Psoas muscle (tissue), 8 donors: Measurements from ENCODE around the gene MRPL45. TPM values are rescaled to one million over a fixed set of nuclear protein-coding genes. Genes with fewer than 3 reads are reported as not detected.
"Not testable (repeated sequence)": the region's sequence is repeated elsewhere in the genome, so short reads cannot be mapped to it uniquely, and the experiment has no call there.

Experiments
- ATAC-seq, 4 donors: fragments of 200-7000 bp; cut with Tn5 transposase; one replicate each; pipeline ENCODE4 v1.9.1; 2020; ENCODE audit warnings: moderate library complexity in 3 of 4, mild to moderate bottlenecking in 2 of 4
- DNase-seq, 2 donors: peaks; one replicate each; pipeline ENCODE4 v3.0.0-alpha.2; 2020
- H3K27ac ChIP-seq: fragments of 200-600 bp; one replicate; pipeline ENCODE4 v1.8.0; 2022
- H3K27me3 ChIP-seq, 3 donors: fragments of 200-600 bp in 1 of 3; one replicate each; pipeline versions ENCODE4 v1.6.1 to v1.8.0; 2013 to 2022; ENCODE audit warnings: low read length in 2 of 3, mild to moderate bottlenecking in 2 of 3, moderate library complexity in 1 of 3; ENCODE audit not compliant: insufficient read depth in 3 of 3
- H3K36me3 ChIP-seq, 2 donors: fragments of 200-600 bp in 1 of 2; one replicate each; pipeline versions ENCODE4 v1.6.1 to v1.8.0; 2013 to 2022; ENCODE audit warnings: low read depth in 1 of 2, mild to moderate bottlenecking in 1 of 2, moderate library complexity in 1 of 2; ENCODE audit not compliant: insufficient read depth in 1 of 2
- H3K4me1 ChIP-seq: fragments of 200-600 bp; one replicate; pipeline ENCODE4 v1.8.0; 2022
- H3K4me3 ChIP-seq: fragments of 200-600 bp; one replicate; pipeline ENCODE4 v1.8.0; 2022; ENCODE audit warnings: mild to moderate bottlenecking
- H3K9me3 ChIP-seq: fragments of 200-600 bp; one replicate; pipeline ENCODE4 v1.8.0; 2022
- WGBS, 3 donors: extraction: QIAGEN DNeasy Blood & Tissue Kit; methylation state at CpG; one replicate each; pipeline versions ENCODE4 v1.1.6 to v1.1.7; 2013; 5-methylcytosine and 5-hydroxymethylcytosine counted together
- intact Hi-C, 2 donors: fragments of 100-400 bp; cut with DNase I; formaldehyde crosslinking; loops; one replicate each; pipeline versions ENCODE4 v1.11.0 to v1.14.2; 2022
- long read RNA-seq, 2 donors: library from polyadenylated mRNA; unstranded; transcript quantifications; one replicate each; pipeline ENCODE4 v2.0.0, GENCODE V29; 2021
- polyA plus RNA-seq, 3 donors: library from polyadenylated mRNA; stranded (reverse); fragments of 200-250 nt; gene quantifications; one replicate each; pipeline ENCODE4 v1.2.3, GENCODE V29; 2013
- total RNA-seq, 4 donors: library from RNA; stranded (reverse); fragmentation: NEBNext Ultra II Directional in 2 of 4; extraction: Animal tissue kit (Norgen Biotek cat#: 25700) in 2 of 4; gene quantifications; one replicate each; pipeline versions ENCODE4 v1.2.1 to v1.2.4, GENCODE V29; 2021 to 2023
- donor health status: healthy with polysubstance abuse.
- donor health status: DM: no; HTN: no; CAD: no; lungs with moderate emphysema.
- donor health status: Bipolar disorder and iron deficiency.
- donor health status: healthy.
- donor health status: DM: yes; HTN: yes; CAD: no.
- donor health status: DM: no; HTN: no; CAD: no.
- donor health status: DM: no; HTN: no; CAD: no.
- donor health status: DM: yes; HTN: yes; CAD: no.

Gene MRPL45
- total RNA-seq = 10 to 100 TPM; 36.0 to 55.5 (median 46.7) TPM
- 100 to 1,000 TPM in 1 of 3 donors, 10 to 100 TPM in 2; 49.2 to 132 (median 67.7) TPM for polyA plus RNA-seq
- long read RNA-seq, donor 1, transcript MRPL45-203 (8 exons, 1,705 nt) = major isoform, 27 of 29 reads
- long read RNA-seq, donor 1, partial matches to known transcripts = 2 of 29 reads
- long read RNA-seq, donor 1, other reads (novel, unspliced or antisense) = 0 of 29 reads
- long read RNA-seq, donor 2, transcript MRPL45-203 (8 exons, 1,705 nt) = major isoform, 95 of 110 reads
- long read RNA-seq, donor 2, partial matches to known transcripts = 6 of 110 reads
- long read RNA-seq, donor 2, other reads (novel, unspliced or antisense) = 9 of 110 reads

DNA sequence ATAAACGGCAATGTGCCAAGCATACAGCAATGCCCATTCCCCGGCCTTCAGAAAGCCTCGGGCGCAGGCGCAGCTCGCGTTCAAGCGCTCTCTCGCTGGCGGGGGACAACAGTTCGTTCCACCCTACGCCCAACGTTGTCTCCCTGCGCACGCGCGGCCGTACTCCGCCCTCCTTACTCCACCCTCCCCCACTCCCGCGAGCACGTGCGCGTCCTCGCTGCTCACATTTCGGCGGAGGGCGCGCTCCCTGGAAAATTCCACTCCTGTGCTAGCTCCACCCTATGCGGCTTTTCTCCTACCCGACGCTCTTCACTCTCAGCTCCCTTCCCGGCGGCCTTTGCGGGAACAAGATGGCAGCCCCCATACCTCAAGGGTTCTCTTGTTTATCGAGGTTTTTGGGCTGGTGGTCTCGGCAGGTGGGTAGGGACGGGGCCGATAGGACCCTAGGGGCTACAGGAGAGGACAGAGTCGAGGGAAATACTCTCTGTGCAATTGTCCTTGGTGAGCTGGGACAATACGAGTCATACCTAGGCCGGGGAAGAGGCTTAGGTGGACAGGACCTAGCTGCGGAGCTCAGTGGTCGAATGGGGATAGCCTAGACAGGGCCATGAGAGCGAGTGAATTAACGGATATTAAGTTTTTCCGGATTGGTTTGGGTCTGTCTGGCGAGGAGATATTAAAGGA lies at the start of gene MRPL45:
MRPL45 (plus strand) TSS at position 335 of the 684 bp plus-strand sequence; CDS start at position 351, 16 bp downstream.
- peak; percentile 97 to 99 for DNase-seq
- H3K36me3 ChIP-seq = peaks cover 0 to 20% of the 10 kb centered on the region in 2 donors
- not testable (repeated sequence) for H3K4me1 ChIP-seq, H3K9me3 ChIP-seq, H3K27me3 ChIP-seq
- ATAC-seq = peak; percentile 99
- intact Hi-C loops = loop anchor here in 1 of 2 donors (10.0 kb wide), 1 partner anchor 58 kb away; the partner anchor contains the start of gene SOCS7
- 0 to 1% (median 1%) methylated on average over 45 to 48 of the region's 48 CpGs for WGBS, 3 donors
- peak within 1 kb of the TSS; percentile 71 for H3K4me3 ChIP-seq
- H3K27ac ChIP-seq = peak within 1 kb of the TSS; percentile 75

DNA sequence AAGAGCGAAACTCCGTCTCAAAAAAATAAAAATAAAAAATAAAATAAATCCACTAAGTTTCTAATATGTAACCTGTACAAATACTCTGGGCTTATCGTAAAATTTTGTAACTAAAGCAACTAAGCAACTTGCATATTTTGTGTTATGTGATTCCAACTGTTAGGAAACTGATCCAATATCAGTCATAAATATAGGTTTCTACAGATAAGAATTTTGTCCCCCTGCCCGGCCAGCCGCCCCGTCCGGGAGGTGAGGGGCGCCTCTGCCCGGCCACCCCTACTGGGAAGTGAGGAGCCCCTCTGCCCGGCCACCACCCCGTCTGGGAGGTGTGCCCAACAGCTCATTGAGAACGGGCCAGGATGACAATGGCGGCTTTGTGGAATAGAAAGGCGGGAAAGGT lies 43.8 kb upstream of the MRPL45 start:
- DNase-seq, H3K27ac ChIP-seq, intact Hi-C loops, ATAC-seq, H3K27me3 ChIP-seq, H3K36me3 ChIP-seq, H3K9me3 ChIP-seq, H3K4me3 ChIP-seq, H3K4me1 ChIP-seq: not testable (repeated sequence)
- WGBS, 3 donors = 95 to 97% (median 96%) methylated on average over 9 of the region's 14 CpGs

DNA sequence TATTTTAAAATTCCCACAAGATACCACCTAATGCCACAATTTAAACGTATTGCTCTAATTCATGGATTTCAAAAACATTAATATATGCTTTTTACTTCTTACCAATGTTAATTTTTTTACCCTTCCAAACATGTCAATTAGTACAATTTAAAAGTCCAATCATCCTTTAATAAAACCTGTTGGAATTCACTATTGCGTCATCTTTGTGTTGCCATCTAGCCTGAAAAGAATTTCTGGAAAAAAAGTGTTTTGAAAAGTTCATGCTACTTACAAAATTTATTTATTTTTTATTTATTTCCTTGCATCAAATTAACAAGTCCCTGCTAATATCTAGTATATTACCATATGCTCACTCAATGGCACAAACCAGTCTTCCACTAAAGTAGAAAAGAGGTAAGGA lies 42.6 kb upstream of the MRPL45 start:
- WGBS, 3 donors = 37 to 71% (median 65%) methylated on average over 2 of the region's 2 CpGs
- H3K9me3 ChIP-seq, H3K27me3 ChIP-seq, DNase-seq, H3K4me1 ChIP-seq, intact Hi-C loops, H3K36me3 ChIP-seq, ATAC-seq, H3K4me3 ChIP-seq: not testable (repeated sequence)
- peak overlapping the region; percentile 71 for H3K27ac ChIP-seq

DNA sequence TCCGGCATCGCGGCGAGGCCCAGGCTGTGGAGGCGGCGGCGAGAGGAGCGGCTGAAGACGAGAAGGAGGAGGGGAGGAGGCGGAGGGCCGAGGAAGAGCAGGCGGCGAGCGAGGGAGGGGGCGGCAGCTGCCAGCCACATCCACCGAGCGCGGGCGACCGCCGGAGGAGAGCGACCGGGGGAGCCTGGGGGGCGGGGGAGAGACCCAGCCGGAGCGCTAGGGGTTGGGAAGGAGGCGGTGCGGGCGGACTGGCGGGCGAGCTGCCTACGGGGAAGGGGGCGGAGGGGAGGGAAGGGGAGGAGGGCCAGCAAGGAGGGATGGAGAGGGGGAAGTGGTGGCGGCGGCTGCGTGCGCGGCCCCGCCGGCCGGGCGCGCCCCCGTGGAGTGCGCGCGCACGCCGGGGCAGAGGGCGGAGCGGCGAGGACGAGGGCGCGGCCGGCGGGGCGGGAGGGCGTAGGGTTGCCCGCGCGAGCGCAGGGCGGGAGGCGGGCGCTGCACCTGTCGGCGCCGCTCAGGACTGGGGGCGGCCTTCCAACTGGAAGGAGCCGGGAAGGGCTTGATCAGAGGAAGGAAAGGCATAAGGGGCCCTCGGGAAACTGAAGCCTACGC lies 39.9 kb upstream of the MRPL45 start:
- peak; percentile 87 to 95 for DNase-seq
- H3K36me3 ChIP-seq, H3K4me1 ChIP-seq, H3K9me3 ChIP-seq, intact Hi-C loops, H3K27me3 ChIP-seq: not testable (repeated sequence)
- Histone ChIP-seq H3K4me3 (peak overlapping the region; percentile 51), H3K27ac (peak overlapping the region; percentile 79)
- 1% methylated on average over 20 to 49 of the region's 73 CpGs for WGBS, 3 donors
- peak; percentile 88 to 95 (median 93) for ATAC-seq

DNA sequence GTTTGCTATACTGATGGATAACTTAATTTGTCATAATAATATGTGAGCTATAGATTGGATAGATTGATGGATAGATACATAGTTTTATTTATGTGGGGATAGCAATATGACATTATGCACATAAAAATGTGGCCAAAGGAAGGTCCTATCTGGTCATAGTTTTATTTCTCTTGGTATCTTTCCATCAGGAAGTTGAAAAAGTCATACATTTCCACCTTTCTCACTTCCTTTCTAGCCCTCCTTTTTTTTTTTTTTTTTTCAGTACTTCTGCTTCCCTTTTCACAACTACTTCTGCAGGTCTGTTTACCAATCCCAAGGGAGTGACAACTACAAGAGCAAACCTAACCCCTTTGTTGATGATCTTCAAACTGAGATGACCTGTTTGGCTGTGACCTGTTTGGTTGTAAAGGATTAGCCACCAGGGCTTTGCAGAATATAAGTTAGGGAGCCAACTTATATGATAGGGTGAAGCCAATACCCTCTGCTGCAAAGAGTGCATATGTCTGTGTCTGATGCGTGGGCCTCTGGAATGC lies 30.9 kb upstream of the MRPL45 start:
- WGBS, 3 donors = 83 to 88% (median 87%) methylated on average over 1 of the region's 1 CpG
- H3K4me1 ChIP-seq, H3K4me3 ChIP-seq, DNase-seq, H3K27ac ChIP-seq, H3K36me3 ChIP-seq, intact Hi-C loops, H3K9me3 ChIP-seq, H3K27me3 ChIP-seq, ATAC-seq: not testable (repeated sequence)

DNA sequence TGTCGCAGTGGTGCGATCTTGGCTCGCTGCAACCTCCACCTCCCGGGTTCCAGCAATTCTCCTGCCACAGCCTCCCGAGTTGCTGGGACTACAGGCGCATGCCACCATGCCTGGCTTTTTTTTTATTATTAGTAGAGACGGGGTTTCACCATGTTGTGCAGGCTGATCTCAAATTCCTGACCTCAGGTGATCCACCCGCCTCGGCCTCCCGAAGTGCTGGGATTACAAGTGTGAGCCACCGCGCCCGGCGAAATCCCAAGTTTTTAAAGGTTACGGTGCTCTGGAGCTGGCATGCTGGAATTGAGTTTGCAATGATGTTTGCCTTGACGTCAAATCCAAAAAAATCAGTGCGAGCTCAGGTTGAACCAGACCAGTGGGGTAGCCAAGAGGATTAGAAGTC lies 30.4 kb upstream of the MRPL45 start:
- 94 to 96% (median 94%) methylated on average over 16 to 17 of the region's 17 CpGs for WGBS, 3 donors
- ATAC-seq, DNase-seq, H3K27me3 ChIP-seq, H3K4me3 ChIP-seq, H3K4me1 ChIP-seq, H3K9me3 ChIP-seq, intact Hi-C loops, H3K36me3 ChIP-seq, H3K27ac ChIP-seq: not testable (repeated sequence)

DNA sequence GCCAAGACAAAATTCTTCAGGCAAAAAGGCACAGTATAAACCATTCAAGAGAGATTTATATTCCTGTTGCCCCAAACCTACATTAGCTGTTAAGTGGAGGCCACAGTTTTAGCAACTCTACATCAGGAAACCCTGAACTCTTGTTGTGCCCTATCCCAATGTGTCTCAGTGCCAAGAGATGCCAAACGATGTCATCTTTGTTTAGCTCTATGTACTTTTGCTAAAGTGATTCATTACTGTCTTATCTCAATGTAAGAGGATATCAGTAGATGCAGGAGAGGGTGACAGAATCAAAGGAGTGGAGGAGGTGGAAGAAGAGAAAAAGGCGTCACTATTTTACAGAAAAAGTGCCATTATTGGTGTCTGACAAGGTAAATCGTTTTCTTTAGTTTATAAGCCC lies 28.8 kb upstream of the MRPL45 start:
- H3K36me3 ChIP-seq, H3K27me3 ChIP-seq, H3K27ac ChIP-seq, H3K4me1 ChIP-seq, H3K4me3 ChIP-seq, ATAC-seq, intact Hi-C loops, DNase-seq, H3K9me3 ChIP-seq: not testable (repeated sequence)
- WGBS, 3 donors = 60 to 79% (median 64%) methylated on average over 3 of the region's 3 CpGs

DNA sequence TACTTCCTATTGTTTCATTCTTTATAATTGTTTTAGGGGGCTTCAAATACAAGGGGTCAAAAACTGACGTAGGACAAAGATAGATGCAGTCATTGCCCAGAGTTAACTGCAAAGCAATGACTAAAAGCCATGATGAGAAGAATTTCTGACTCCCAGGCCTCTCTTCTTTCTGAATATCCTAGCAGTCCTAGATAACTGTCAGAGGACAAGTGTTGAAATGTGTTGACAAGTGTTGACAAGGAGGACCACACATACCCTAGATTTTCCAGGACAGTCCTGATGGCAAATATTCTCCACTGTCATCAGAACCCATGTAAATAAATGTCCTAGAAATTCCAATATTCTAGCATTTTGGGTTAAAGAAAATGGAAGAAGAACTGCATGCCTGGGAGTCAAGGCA lies 27.9 kb upstream of the MRPL45 start:
- H3K27me3 ChIP-seq, H3K9me3 ChIP-seq, H3K27ac ChIP-seq, DNase-seq, H3K4me1 ChIP-seq, intact Hi-C loops, H3K4me3 ChIP-seq, H3K36me3 ChIP-seq: not testable (repeated sequence)
- WGBS, 3 donors = 68 to 74% (median 73%) methylated on average over 1 of the region's 1 CpG
- ATAC-seq = peak in 1 of 4 donors; percentile 54

DNA sequence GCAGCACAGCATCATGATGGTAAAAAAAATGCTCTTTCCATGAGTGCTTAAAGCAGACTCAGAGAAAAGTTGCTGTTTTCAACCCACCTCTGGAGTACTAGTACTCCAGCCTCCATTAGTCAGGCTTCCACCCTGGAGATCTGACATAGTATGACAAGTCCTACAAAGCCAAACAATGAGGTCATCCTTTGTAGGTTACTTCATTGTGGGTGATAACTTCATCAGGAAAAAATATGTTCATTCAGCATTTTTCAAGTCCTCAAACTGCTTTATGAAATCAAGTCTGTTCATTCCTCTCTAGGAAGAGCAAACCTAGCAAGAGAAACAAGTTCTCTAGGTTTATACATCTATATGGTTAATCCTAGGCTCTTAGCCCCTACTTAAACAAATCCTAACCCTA lies 27.4 kb upstream of the MRPL45 start:
- H3K4me1 ChIP-seq, intact Hi-C loops, H3K27ac ChIP-seq, DNase-seq, H3K9me3 ChIP-seq, H3K36me3 ChIP-seq, H3K4me3 ChIP-seq, H3K27me3 ChIP-seq: not testable (repeated sequence)
- ATAC-seq = peak in 1 of 4 donors; percentile 70

DNA sequence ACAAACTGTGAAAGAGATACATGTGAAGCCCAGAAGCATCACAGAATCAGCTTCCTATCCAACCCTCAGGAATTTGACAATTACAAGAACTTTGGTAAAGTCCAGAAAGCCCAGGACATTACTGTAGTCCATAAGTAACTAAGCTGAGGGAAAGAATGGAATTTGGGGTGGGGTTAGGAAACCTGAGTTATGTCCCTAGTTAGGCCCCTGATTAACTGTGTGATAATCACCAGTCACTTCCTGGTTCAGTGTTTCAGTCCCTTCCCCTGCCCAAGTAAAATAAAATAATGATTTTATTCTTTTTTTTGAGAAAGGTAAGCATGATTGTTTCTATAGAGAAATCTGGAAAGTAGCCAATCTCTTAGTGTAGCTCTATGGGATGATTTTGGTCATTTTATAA lies 11.0 kb upstream of the MRPL45 start:
- H3K36me3 ChIP-seq, intact Hi-C loops, ATAC-seq, H3K9me3 ChIP-seq, H3K4me3 ChIP-seq, DNase-seq, H3K27me3 ChIP-seq, H3K4me1 ChIP-seq, H3K27ac ChIP-seq: not testable (repeated sequence)

DNA sequence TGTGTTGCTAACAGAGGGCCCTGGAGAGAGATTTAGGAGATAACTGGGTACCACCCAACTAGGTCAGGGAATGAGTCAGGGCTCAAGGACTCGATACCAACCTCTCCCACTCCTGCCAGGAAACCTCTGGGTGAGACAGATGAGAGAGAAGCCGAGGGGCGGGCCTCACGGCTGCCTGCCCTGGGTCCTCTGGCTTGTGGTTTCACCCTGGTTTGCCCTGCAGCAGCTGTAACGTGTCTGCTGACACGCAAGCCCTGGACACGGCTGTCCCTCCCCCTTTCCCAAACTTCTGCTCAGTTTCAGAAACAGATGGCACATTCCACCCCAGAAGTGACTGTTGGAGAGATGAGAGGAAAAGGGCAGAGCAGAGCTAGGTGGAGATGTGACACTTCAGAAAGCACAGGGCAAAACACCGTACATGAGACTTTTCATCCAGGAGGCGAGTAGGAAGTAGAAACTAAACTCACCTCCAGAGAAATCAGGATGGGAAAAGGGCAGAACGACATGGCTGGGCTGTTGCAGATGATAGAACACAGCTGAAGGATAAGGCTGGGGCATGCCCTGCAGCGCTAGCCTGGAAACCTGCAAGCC lies 10.4 kb upstream of the MRPL45 start:
- H3K4me1 ChIP-seq, H3K4me3 ChIP-seq, intact Hi-C loops, H3K9me3 ChIP-seq, H3K36me3 ChIP-seq, H3K27me3 ChIP-seq: not testable (repeated sequence)
- peak overlapping the region; percentile 61 for H3K27ac ChIP-seq
- ATAC-seq (peak; percentile 99 to 100 (median 99)), DNase-seq (peak in 1 of 2 donors; percentile 32)
- WGBS, 3 donors = 16 to 25% (median 20%) methylated on average over 8 of the region's 11 CpGs
